ENCODE data around the gene LSM10.

Gene LSM10

GRCh38 chr1:36411674-36412648 is 14.3 kb upstream of the LSM10 start:
- Histone ChIP-seq H3K9me3 (ENCODE audit: control insufficient read depth, low read length) (peaks cover 8% of the 10 kb centered on the region), H3K36me3 (ENCODE audit: control insufficient read depth, insufficient read depth, low read length) (no peaks in the 10 kb centered on the region), H3K4me3 (ENCODE audit: extremely low read depth, insufficient read depth, low read length, poor library complexity, severe bottlenecking) (no peak overlapping the region), H3K27ac (ENCODE audit: low read depth, low read length, severe bottlenecking) (no peak overlapping the region), H3K4me1 (ENCODE audit: control insufficient read depth, insufficient read depth, low read length, poor library complexity, severe bottlenecking) (peaks cover 7% of the 10 kb centered on the region)
- 81 to 89% methylated on average over 5 to 8 of the region's 11 CpGs for WGBS, 2 experiments (ENCODE audit: insufficient coverage in 2 of 2)

GRCh38 chr1:36408479-36408878 is 10.8 kb upstream of the LSM10 start:
- no peak overlapping the region for H3K4me3 ChIP-seq (ENCODE audit: extremely low read depth, insufficient read depth, low read length, poor library complexity, severe bottlenecking)
- peaks cover 7% of the 10 kb centered on the region for H3K4me1 ChIP-seq (ENCODE audit: control insufficient read depth, insufficient read depth, low read length, poor library complexity, severe bottlenecking)
- no peaks in the 10 kb centered on the region for H3K9me3 ChIP-seq (ENCODE audit: control insufficient read depth, low read length)
- peak overlapping the region; percentile 57 for H3K27ac ChIP-seq (ENCODE audit: low read depth, low read length, severe bottlenecking)
- no peaks in the 10 kb centered on the region for H3K36me3 ChIP-seq (ENCODE audit: control insufficient read depth, insufficient read depth, low read length)
- WGBS, 2 experiments (ENCODE audit: insufficient coverage in 2 of 2) = 89 to 100% methylated on average over 2 of the region's 2 CpGs

- Histone ChIP-seq H3K9me3 (ENCODE audit: control insufficient read depth, low read length) (no peaks in the 10 kb centered on the region), H3K4me3 (ENCODE audit: extremely low read depth, insufficient read depth, low read length, poor library complexity, severe bottlenecking) (no peak overlapping the region), H3K4me1 (ENCODE audit: control insufficient read depth, insufficient read depth, low read length, poor library complexity, severe bottlenecking) (peaks cover 7% of the 10 kb centered on the region), H3K36me3 (ENCODE audit: control insufficient read depth, insufficient read depth, low read length) (no peaks in the 10 kb centered on the region), H3K27ac (ENCODE audit: low read depth, low read length, severe bottlenecking) (no peak overlapping the region)
- 86% methylated on average over 1 of the region's 1 CpG; no CpG with 5 or more reads in 1 of the 2 experiments for WGBS, 2 experiments (ENCODE audit: insufficient coverage in 2 of 2)
These were observed 8.7 kb upstream of the LSM10 start for GRCh38 chr1:36406440-36406839.

- H3K27ac ChIP-seq (ENCODE audit: low read depth, low read length, severe bottlenecking) = no peak overlapping the region
- H3K4me1 ChIP-seq (ENCODE audit: control insufficient read depth, insufficient read depth, low read length, poor library complexity, severe bottlenecking) = peaks cover 5% of the 10 kb centered on the region
- no peaks in the 10 kb centered on the region for H3K36me3 ChIP-seq (ENCODE audit: control insufficient read depth, insufficient read depth, low read length)
- no peaks in the 10 kb centered on the region for H3K9me3 ChIP-seq (ENCODE audit: control insufficient read depth, low read length)
- H3K4me3 ChIP-seq (ENCODE audit: extremely low read depth, insufficient read depth, low read length, poor library complexity, severe bottlenecking) = no peak overlapping the region
- 100% methylated on average over 1 of the region's 4 CpGs for WGBS, 2 experiments (ENCODE audit: insufficient coverage in 2 of 2)
These were observed 4.8 kb upstream of the LSM10 start for GRCh38 chr1:36402504-36402890.

- H3K27ac ChIP-seq (ENCODE audit: low read depth, low read length, severe bottlenecking) = no peak overlapping the region
- H3K4me3 ChIP-seq (ENCODE audit: extremely low read depth, insufficient read depth, low read length, poor library complexity, severe bottlenecking) = peak overlapping the region; percentile 24
- H3K36me3 ChIP-seq (ENCODE audit: control insufficient read depth, insufficient read depth, low read length) = no peaks in the 10 kb centered on the region
- 93 to 94% methylated on average over 9 to 11 of the region's 12 CpGs for WGBS, 2 experiments (ENCODE audit: insufficient coverage in 2 of 2)
- peaks cover 5% of the 10 kb centered on the region for H3K4me1 ChIP-seq (ENCODE audit: control insufficient read depth, insufficient read depth, low read length, poor library complexity, severe bottlenecking)
- H3K9me3 ChIP-seq (ENCODE audit: control insufficient read depth, low read length) = no peaks in the 10 kb centered on the region
These were observed 4.1 kb upstream of the LSM10 start for GRCh38 chr1:36401602-36402503.

- Histone ChIP-seq H3K27ac (ENCODE audit: low read depth, low read length, severe bottlenecking) (peak overlapping the region; percentile 49), H3K4me3 (ENCODE audit: extremely low read depth, insufficient read depth, low read length, poor library complexity, severe bottlenecking) (peak overlapping the region; percentile 24), H3K36me3 (ENCODE audit: control insufficient read depth, insufficient read depth, low read length) (no peaks in the 10 kb centered on the region), H3K4me1 (ENCODE audit: control insufficient read depth, insufficient read depth, low read length, poor library complexity, severe bottlenecking) (peaks cover 5% of the 10 kb centered on the region), H3K9me3 (ENCODE audit: control insufficient read depth, low read length) (no peaks in the 10 kb centered on the region)
- 69 to 79% methylated on average over 19 to 21 of the region's 22 CpGs for WGBS, 2 experiments (ENCODE audit: insufficient coverage in 2 of 2)
These were observed 3.3 kb upstream of the LSM10 start for GRCh38 chr1:36400825-36401601.

- Histone ChIP-seq H3K36me3 (ENCODE audit: control insufficient read depth, insufficient read depth, low read length) (no peaks in the 10 kb centered on the region), H3K4me1 (ENCODE audit: control insufficient read depth, insufficient read depth, low read length, poor library complexity, severe bottlenecking) (peaks cover 6% of the 10 kb centered on the region), H3K27ac (ENCODE audit: low read depth, low read length, severe bottlenecking) (peak overlapping the region; percentile 23), H3K9me3 (ENCODE audit: control insufficient read depth, low read length) (no peaks in the 10 kb centered on the region), H3K4me3 (ENCODE audit: extremely low read depth, insufficient read depth, low read length, poor library complexity, severe bottlenecking) (no peak overlapping the region)
- WGBS, 2 experiments (ENCODE audit: insufficient coverage in 2 of 2) = 90 to 95% methylated on average over 6 to 10 of the region's 10 CpGs
These were observed 2.8 kb upstream of the LSM10 start for GRCh38 chr1:36400514-36400824.

- Histone ChIP-seq H3K9me3 (ENCODE audit: control insufficient read depth, low read length) (no peaks in the 10 kb centered on the region), H3K36me3 (ENCODE audit: control insufficient read depth, insufficient read depth, low read length) (peaks cover 11% of the 10 kb centered on the region), H3K4me1 (ENCODE audit: control insufficient read depth, insufficient read depth, low read length, poor library complexity, severe bottlenecking) (peaks cover 7% of the 10 kb centered on the region), H3K4me3 (ENCODE audit: extremely low read depth, insufficient read depth, low read length, poor library complexity, severe bottlenecking) (peak overlapping the region; percentile 72), H3K27ac (ENCODE audit: low read depth, low read length, severe bottlenecking) (peak overlapping the region; percentile 45)
- WGBS, 2 experiments (ENCODE audit: insufficient coverage in 2 of 2) = 90 to 97% methylated on average over 4 to 7 of the region's 7 CpGs
These were observed 766 bp upstream of the LSM10 start for GRCh38 chr1:36398370-36398977.

- Histone ChIP-seq H3K36me3 (ENCODE audit: control insufficient read depth, insufficient read depth, low read length) (peaks cover 25% of the 10 kb centered on the region), H3K4me1 (ENCODE audit: control insufficient read depth, insufficient read depth, low read length, poor library complexity, severe bottlenecking) (peaks cover 7% of the 10 kb centered on the region), H3K9me3 (ENCODE audit: control insufficient read depth, low read length) (no peaks in the 10 kb centered on the region), H3K4me3 (ENCODE audit: extremely low read depth, insufficient read depth, low read length, poor library complexity, severe bottlenecking) (peak overlapping the region; percentile 72), H3K27ac (ENCODE audit: low read depth, low read length, severe bottlenecking) (peak overlapping the region; percentile 83)
- 0 to 17% methylated on average over 3 to 5 of the region's 5 CpGs for WGBS, 2 experiments (ENCODE audit: insufficient coverage in 2 of 2)
These were observed 678 bp downstream of the LSM10 start for GRCh38 chr1:36397083-36397377.

- Histone ChIP-seq H3K9me3 (ENCODE audit: control insufficient read depth, low read length) (no peaks in the 10 kb centered on the region), H3K4me3 (ENCODE audit: extremely low read depth, insufficient read depth, low read length, poor library complexity, severe bottlenecking) (peak overlapping the region; percentile 72), H3K27ac (ENCODE audit: low read depth, low read length, severe bottlenecking) (no peak overlapping the region), H3K36me3 (ENCODE audit: control insufficient read depth, insufficient read depth, low read length) (peaks cover 32% of the 10 kb centered on the region), H3K4me1 (ENCODE audit: control insufficient read depth, insufficient read depth, low read length, poor library complexity, severe bottlenecking) (peaks cover 7% of the 10 kb centered on the region)
- 94 to 95% methylated on average over 5 to 6 of the region's 6 CpGs for WGBS, 2 experiments (ENCODE audit: insufficient coverage in 2 of 2)
These were observed 1.3 kb downstream of the LSM10 start for GRCh38 chr1:36396359-36396758.
